ENCODE data around the gene VPS72.

VPS72 gene

GRCh38 chr1:151184211-151184610 is 5.8 kb downstream of the VPS72 start:
- DNase-seq (ENCODE audit: low read depth, low spot score) = no peak

DNA sequence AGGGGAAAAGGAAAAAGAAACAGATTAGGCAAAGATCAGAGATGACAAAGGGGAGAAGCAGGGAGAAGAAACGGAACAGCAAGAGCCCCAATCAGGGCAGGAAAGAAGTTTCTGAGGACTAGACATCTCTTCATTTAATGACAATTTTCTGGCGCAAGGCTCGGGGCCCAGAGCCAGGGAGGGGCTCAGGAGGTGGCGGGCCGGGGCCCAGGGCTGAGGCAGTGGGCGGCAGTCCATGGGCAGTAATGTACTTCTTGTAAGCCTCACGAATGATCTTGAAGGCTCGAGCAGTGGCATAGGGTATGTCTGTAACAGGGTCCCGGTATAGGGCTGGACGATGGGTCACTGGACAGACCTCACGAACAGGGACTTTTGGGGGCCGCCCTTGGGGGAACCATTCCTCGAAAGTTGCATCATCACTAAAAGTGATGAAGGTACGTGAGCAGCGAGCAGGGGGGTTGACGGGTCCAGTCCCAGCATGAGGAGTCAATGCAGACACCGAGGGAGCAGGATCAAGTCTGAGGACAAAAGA is 13.4 kb downstream of the VPS72 start:
- no peak for DNase-seq (ENCODE audit: low read depth, low spot score)

- no peak for DNase-seq (ENCODE audit: low read depth, low spot score)
These were observed 14.1 kb downstream of the VPS72 start, which contains the start of gene TMOD4 for GRCh38 chr1:151175863-151176262. TSS of gene TMOD4 (minus strand) at chr1:151175981. CDS start at chr1:151174875, 1,106 bp downstream.

GRCh38 chr1:151175041-151175741 is 14.8 kb downstream of the VPS72 start:
- no peak for DNase-seq (ENCODE audit: low read depth, low spot score)

GRCh38 chr1:151171190-151171589 is 18.8 kb downstream of the VPS72 start:
- DNase-seq (ENCODE audit: low read depth, low spot score) = no peak

DNA sequence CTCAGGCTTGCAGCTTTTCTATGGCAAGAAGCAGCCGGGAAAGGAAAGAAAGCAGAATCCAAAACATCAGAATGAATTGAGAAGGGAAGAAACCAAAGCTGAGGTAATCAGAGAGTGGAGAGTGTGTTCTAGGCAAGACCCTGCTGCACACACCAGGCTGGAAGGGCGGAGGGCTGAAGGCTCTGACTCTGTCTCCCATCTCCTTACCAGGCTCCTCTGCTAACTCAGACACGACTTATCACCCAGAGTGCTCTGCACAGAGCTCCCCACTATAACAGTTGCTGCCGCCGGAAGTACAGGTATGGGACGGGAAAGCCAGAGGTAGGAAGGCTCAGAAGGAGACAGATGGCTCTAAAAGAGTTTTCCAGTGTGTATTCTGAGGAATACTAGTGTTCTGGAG is 22.9 kb downstream of the VPS72 start:
- no peak for DNase-seq (ENCODE audit: low read depth, low spot score)

DNA sequence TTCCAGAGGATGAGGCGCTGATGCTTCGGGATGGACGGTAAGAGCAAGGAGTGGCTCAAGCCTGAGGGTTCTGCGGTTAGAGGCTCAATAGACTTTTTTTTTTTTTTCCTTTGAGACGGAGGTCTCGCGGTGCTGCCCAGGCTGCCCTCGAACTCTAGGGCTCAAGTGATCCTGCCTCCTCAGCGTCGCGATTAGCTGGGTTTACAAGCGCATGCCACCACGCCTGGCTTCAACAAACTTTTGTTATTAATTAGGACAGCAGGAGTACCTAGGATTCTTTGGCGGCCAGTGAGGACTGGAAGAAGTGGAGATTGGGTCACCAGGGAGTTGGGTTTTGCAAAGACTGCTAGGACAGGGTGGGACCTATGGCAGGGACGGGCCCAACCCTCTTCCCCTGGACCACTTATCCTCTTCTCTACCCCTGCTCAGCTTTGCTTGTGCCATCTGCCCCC is 23.5 kb downstream of the VPS72 start:
- no peak for DNase-seq (ENCODE audit: low read depth, low spot score)

DNA sequence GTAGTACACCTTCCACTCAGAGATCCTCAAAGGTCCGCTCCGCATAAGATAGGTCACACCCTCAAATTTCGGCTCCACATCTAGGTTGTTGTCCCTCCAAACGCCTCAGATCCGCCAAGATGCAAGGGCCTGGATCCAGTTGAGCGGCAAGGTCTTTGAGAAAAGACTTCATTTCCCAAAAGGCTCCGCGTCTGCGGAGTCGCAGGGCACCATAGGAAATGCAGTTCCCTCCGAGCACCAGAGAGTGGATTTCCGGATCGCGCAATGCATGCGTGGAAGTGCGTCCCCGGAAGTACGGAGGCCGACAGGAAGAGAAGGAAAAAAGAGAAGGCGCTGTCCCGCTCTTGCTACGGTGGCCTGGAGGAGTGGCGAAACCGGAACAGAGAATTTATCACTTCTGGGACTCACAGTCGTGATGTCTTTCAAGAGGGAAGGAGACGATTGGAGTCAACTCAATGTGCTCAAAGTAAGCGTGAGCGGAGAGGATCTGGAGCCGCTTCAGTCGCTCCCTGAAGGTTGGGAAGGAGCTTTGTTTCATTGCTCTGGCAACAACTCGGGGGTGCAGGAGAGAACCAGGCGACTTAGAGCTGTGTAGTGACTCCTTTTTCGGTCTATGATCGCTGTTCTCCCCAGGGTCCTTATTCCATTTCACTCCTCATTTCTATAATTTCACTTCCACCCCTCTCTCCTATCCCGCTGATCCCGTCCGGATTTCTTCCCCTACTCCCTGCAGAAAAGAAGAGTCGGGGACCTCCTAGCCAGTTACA is 24.1 kb downstream of the VPS72 start, which contains the start of the genes LYSMD1 and SCNM1:
Gene LYSMD1, minus strand, starts transcription at position 165 of the 767 bp plus-strand sequence. CDS start 644 bp downstream, outside the sequence.
Gene SCNM1, plus strand, starts transcription at position 407 of the 767 bp plus-strand sequence. Its CDS starts 9 bp downstream, at position 416.
- DNase-seq (ENCODE audit: low read depth, low spot score) = peak; percentile 97

GRCh38 chr1:151165281-151165737 is 24.7 kb downstream of the VPS72 start:
- DNase-seq (ENCODE audit: low read depth, low spot score) = no peak

DNA sequence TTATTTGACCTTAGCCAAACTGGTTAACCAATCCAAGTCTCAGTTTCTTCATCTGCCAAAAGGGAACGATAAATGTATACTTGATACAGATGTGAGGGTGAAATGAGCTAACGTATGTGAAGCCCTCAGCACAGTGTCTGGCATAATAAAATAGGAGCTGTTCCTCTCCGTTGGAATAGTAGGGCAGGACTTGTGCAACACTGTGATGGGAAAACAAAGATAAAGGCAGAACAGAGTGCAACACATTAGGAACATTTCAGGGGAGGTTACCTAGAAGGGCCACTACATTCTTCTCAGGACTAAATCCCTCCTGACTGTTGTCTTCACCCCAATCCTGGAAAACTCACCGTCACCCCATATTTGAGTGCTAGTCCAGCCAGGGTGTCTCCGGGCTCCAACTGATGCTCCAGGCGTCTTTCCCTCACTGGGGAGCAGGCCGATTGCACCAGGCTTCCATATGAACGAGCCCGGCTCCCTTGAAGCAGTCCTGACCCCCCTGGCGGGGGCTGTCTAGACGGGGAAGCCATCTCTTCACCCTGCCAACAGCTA is 25.2 kb downstream of the VPS72 start:
- no peak for DNase-seq (ENCODE audit: low read depth, low spot score)

DNA sequence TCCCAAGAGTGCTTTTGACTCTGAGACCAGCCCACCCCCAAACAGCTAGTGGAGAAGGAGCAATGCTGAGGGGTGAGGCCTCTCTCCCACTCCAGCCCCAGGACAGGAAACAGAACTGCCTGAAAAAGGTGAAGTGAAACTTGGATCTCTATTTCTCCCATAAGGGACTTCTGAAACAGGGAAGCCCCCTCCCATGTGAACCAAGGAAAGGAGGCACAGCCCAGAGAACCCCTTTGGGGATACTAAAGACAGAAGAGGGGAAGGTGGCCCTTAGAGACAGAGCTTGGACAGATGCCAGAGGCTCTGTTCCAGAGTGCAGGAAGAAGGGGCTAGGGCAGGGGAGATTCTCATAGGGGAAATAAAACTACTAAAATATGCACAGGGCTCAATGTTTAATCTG is 30.6 kb downstream of the VPS72 start:
- DNase-seq (ENCODE audit: low read depth, low spot score) = no peak

DNA sequence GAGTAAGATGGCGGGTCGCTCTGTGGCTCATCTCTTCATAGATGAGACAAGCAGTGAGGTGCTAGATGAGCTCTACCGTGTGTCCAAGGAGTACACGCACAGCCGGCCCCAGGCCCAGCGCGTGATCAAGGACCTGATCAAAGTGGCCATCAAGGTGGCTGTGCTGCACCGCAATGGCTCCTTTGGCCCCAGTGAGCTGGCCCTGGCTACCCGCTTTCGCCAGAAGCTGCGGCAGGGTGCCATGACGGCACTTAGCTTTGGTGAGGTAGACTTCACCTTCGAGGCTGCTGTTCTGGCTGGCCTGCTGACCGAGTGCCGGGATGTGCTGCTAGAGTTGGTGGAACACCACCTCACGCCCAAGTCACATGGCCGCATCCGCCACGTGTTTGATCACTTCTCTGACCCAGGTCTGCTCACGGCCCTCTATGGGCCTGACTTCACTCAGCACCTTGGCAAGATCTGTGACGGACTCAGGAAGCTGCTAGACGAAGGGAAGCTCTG is 31.2 kb downstream of the VPS72 start:
- DNase-seq (ENCODE audit: low read depth, low spot score) = no peak

DNA sequence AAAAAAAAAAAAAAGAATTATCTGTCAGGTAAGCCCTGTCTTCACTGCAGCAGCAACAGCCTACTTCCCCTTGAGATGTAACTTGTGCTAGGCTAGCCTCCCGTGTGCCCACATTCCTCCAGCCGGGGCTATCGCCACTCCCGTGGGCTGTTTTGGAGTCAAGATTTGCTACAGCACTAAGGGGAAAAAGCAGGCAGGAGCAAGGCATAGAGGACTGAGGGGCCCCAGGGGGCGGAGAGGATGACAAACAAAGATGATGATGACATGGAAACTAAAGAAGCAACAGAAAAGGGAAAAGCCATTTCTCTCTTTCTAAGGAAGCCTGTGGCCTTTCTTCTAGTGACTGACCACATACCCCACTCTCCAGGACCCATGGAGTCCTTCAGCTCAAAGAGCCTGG is 31.7 kb downstream of the VPS72 start:
- DNase-seq (ENCODE audit: low read depth, low spot score) = no peak

GRCh38 chr1:151157067-151157531 is 32.9 kb downstream of the VPS72 start:
- DNase-seq (ENCODE audit: low read depth, low spot score) = no peak

DNA sequence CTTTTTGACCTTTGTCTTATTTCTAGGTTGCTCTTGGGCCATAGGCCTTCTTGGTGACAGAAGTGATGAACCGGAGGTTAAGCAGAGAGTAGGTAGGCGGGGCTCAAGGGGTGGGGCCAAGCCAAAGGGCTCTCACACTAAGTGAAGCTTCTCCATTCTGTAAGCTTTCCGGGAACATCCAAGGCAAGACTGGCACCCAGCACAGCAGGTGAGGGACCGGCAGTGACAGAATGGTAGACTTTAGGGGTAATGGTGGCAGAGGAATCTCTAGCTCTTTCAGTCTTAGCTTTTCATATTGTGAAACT is 33.5 kb downstream of the VPS72 start, which contains the start of gene TNFAIP8L2:
Gene TNFAIP8L2, plus strand, starts transcription at position 135 of the 305 bp plus-strand sequence. CDS start 2,049 bp downstream, outside the sequence.
- no peak for DNase-seq (ENCODE audit: low read depth, low spot score)

DNA sequence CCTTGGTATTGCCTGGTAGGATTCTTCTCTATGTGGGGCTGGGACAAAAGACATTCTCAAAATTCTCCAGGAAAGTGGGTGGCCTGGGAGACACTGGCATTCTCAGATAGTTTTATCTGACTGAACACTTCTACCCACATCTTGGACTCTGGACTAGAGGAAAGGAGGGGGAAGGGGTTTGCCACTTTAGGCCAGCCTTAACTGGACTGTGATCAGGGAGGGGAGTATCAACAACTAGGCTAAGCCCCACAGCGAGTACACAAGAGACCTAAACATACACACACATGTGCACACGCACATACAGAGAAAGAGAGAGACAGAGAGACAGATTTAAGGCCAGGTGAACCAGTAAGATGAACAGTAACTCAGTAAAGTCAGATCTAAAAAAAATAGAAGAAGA is 42.3 kb downstream of the VPS72 start:
- no peak for DNase-seq (ENCODE audit: low read depth, low spot score)

DNA sequence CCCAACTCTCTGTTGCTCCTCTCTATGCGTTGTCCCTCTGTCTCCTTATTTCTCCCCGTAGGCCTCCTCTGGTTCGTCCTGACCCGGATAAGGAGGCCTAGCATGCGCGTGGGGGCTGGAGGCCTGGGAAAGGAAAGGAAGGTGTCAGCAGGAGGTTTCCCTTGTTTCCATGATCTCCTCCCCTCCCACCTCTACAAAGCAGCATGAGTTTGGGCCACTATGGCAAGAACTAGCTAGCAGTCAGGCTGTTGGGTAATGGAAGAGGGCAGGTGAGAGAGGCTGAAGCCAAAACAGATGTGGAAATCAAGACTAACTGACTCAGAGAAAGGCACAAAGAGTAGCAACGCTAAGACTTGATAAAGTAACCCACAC is 42.9 kb downstream of the VPS72 start:
- no peak for DNase-seq (ENCODE audit: low read depth, low spot score)

GRCh38 chr1:151146412-151147131 is 43.4 kb downstream of the VPS72 start, which contains the start of gene SEMA6C:
TSS of gene SEMA6C (minus strand) at chr1:151146631. CDS start at chr1:151142621, 4,010 bp downstream.
- no peak for DNase-seq (ENCODE audit: low read depth, low spot score)

- DNase-seq (ENCODE audit: low read depth, low spot score) = no peak
These were observed 44.0 kb downstream of the VPS72 start for GRCh38 chr1:151146072-151146411.

GRCh38 chr1:151145304-151146071 is 44.5 kb downstream of the VPS72 start:
- no peak for DNase-seq (ENCODE audit: low read depth, low spot score)
